Mesenchymal stem cell (in vitro differentiated cells and primary cell): ENCODE data around the gene IKZF1.

Source experiments
- DNase-seq: peaks from one replicate; pipeline ENCODE4 v3.0.0-alpha.2; 2013
- H2AFZ ChIP-seq: one replicate; pipeline ENCODE4 v1.6.1; 2013; ENCODE audit warnings: low read depth, mild to moderate bottlenecking, control low read depth, inconsistent platforms, low read length, moderate library complexity
- H2AK5ac ChIP-seq: 2 replicates; pipeline ENCODE4 v1.6.1; 2013; ENCODE audit warnings: low read length, moderate library complexity, mild to moderate bottlenecking, inconsistent platforms; ENCODE audit not compliant: severe bottlenecking
- H2BK120ac ChIP-seq: one replicate; pipeline ENCODE4 v1.6.1; 2013; ENCODE audit warnings: low read depth, mild to moderate bottlenecking, inconsistent platforms, low read length, moderate library complexity
- H2BK12ac ChIP-seq, 2 experiments: one replicate each; pipeline ENCODE4 v1.6.1; 2013; ENCODE audit warnings: inconsistent platforms in 2 of 2, low read length in 2 of 2, mild to moderate bottlenecking in 2 of 2, moderate library complexity in 2 of 2, control low read depth in 1 of 2
- H2BK15ac ChIP-seq: one replicate; pipeline ENCODE4 v1.6.1; 2013; ENCODE audit warnings: mild to moderate bottlenecking, low read depth, inconsistent platforms; ENCODE audit not compliant: poor library complexity, severe bottlenecking
- H2BK5ac ChIP-seq: 2 replicates; pipeline ENCODE4 v1.6.1; 2013; ENCODE audit warnings: low read depth, mild to moderate bottlenecking, low read length, control low read depth, inconsistent platforms; ENCODE audit not compliant: poor library complexity, severe bottlenecking
- H3K14ac ChIP-seq, 2 experiments: one replicate each; pipeline ENCODE4 v1.6.1; 2013; ENCODE audit warnings: inconsistent platforms in 2 of 2, low read length in 2 of 2, control low read depth in 1 of 2, mild to moderate bottlenecking in 1 of 2, moderate library complexity in 1 of 2
- H3K18ac ChIP-seq, 2 experiments: one replicate each; pipeline ENCODE4 v1.6.1; 2013; ENCODE audit warnings: inconsistent platforms in 2 of 2, low read length in 2 of 2, control low read depth in 1 of 2, low read depth in 1 of 2, mild to moderate bottlenecking in 1 of 2
- H3K23ac ChIP-seq, 2 experiments: one replicate each; pipeline ENCODE4 v1.6.1; 2013; ENCODE audit warnings: inconsistent platforms in 2 of 2, low read length in 2 of 2, mild to moderate bottlenecking in 2 of 2, moderate library complexity in 2 of 2, control low read depth in 1 of 2
- H3K27ac ChIP-seq: 2 replicates; pipeline ENCODE4 v1.5.1; 2013; ENCODE audit warnings: mild to moderate bottlenecking, moderate library complexity, low read length, control low read depth, inconsistent platforms; ENCODE audit not compliant: poor library complexity, severe bottlenecking
- H3K27me3 ChIP-seq, 2 experiments: 2 replicates each; pipeline versions ENCODE4 v1.6.1 to v1.7.0; 2013; ENCODE audit warnings: low read length in 2 of 2, mild to moderate bottlenecking in 2 of 2, moderate library complexity in 2 of 2, control low read depth in 1 of 2, inconsistent platforms in 1 of 2; ENCODE audit not compliant: control insufficient read depth in 1 of 2, insufficient read depth in 1 of 2
- H3K36me3 ChIP-seq, 2 experiments: 2 replicates each; pipeline versions ENCODE4 v1.6.1 to v1.7.0; 2013; ENCODE audit warnings: low read length in 2 of 2, control low read depth in 1 of 2, inconsistent platforms in 1 of 2, low read depth in 1 of 2, mild to moderate bottlenecking in 1 of 2; ENCODE audit not compliant: insufficient read depth in 2 of 2, control insufficient read depth in 1 of 2
- H3K4ac ChIP-seq, 2 experiments: one replicate each; pipeline ENCODE4 v1.6.1; 2013; ENCODE audit warnings: inconsistent platforms in 2 of 2, low read length in 2 of 2, mild to moderate bottlenecking in 2 of 2, moderate library complexity in 2 of 2, control low read depth in 1 of 2, low read depth in 1 of 2
- H3K4me1 ChIP-seq: 2 replicates; pipeline ENCODE4 v1.6.1; 2013; ENCODE audit warnings: low read depth, low read length, control low read depth; ENCODE audit not compliant: control insufficient read depth, insufficient read depth
- H3K4me2 ChIP-seq: 2 replicates; pipeline ENCODE4 v1.6.1; 2013; ENCODE audit warnings: low read length, mild to moderate bottlenecking, inconsistent platforms; ENCODE audit not compliant: poor library complexity, severe bottlenecking
- H3K4me3 ChIP-seq, 2 experiments: 2 replicates each; pipeline versions ENCODE4 v1.5.1 to v1.7.0; 2013; ENCODE audit warnings: low read length in 2 of 2, mild to moderate bottlenecking in 2 of 2, control low read depth in 1 of 2, low read depth in 1 of 2; ENCODE audit not compliant: insufficient read depth in 1 of 2
- H3K79me1 ChIP-seq: replicated peaks from 2 replicates; pipeline ENCODE4 v1.6.1; 2013; ENCODE audit warnings: mild to moderate bottlenecking, control low read depth, low read length, inconsistent platforms; ENCODE audit not compliant: poor library complexity, severe bottlenecking
- H3K9ac ChIP-seq: 2 replicates; pipeline ENCODE4 v1.7.0; 2013; ENCODE audit warnings: mild to moderate bottlenecking, low read length, moderate library complexity
- H3K9me3 ChIP-seq: 2 replicates; pipeline ENCODE4 v1.7.0; 2013; ENCODE audit warnings: mild to moderate bottlenecking, low read length; ENCODE audit not compliant: control insufficient read depth
- H4K8ac ChIP-seq: one replicate; pipeline ENCODE4 v1.6.1; 2013; ENCODE audit warnings: inconsistent platforms, mild to moderate bottlenecking, low read length, moderate library complexity
- H4K91ac ChIP-seq: one replicate; pipeline ENCODE4 v1.6.1; 2013; ENCODE audit warnings: mild to moderate bottlenecking, low read length, inconsistent platforms
- WGBS: methylation state at CpG from one replicate; pipeline ENCODE4 v1.1.7; 2013; ENCODE audit warnings: mixed read lengths; 5-methylcytosine and 5-hydroxymethylcytosine counted together

Gene IKZF1

DNA sequence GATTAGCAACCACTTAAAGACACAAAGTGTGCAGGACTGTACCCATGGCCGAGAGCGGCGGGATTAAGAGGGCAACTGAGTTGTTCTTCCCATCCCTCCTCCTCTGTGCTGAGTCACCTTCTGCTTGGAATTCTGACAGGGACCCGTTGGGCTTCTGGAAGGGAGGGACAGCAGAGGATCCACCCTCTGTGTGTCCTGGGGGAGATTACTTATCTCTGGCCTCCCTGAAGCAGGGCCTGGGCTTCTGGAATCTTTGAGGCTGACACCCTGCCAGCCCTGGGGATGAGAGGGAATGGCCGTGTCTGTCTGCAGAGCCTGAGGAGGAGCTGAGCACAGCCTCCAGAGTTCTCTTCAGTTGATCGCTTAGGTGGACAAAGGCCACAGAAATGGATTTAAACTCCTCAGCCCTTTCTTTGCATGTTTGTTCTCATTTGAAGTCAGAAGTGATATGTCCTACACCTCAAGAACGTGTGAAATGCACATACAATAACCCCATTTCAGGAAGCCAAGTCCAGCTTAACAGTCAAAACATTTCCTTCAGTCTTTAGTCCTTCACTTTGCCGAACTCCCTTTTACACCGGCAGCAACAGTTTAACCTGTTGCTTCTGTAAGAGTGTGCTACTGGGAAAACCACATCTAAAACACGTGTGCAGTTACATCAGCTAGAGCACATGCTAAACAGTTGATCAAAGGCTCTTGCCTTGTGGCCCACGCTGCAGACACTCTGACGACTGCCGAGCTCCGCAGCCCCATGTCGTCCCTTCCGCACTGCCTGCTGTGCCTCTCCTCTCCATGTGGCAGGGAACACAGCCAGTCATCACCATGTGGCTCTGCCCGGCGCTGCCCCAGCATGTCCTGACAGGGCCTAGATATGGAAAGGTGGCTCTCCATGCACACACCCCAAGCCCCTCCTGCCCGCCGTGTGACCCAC lies 55.7 kb downstream of the IKZF1 start:
- no peaks in the 10 kb centered on the region for H3K36me3 ChIP-seq
- no peak overlapping the region for H4K8ac ChIP-seq
- H3K9ac ChIP-seq: no peak overlapping the region
- no peak overlapping the region for H2AFZ ChIP-seq
- H3K79me1 ChIP-seq: no peaks in the 10 kb centered on the region
- H3K27me3 ChIP-seq: peaks cover 12 to 39% of the 10 kb centered on the region in 2 experiments
- 50% methylated on average over 20 of the region's 20 CpGs for WGBS
- H3K4me2 ChIP-seq: no peak overlapping the region
- H4K91ac ChIP-seq: no peak overlapping the region
- H2AK5ac ChIP-seq: no peak overlapping the region
- H2BK120ac ChIP-seq: no peak overlapping the region
- no peak overlapping the region for H3K27ac ChIP-seq
- no peak overlapping the region for H3K23ac ChIP-seq
- DNase-seq: peak; percentile 24
- no peak overlapping the region for H2BK15ac ChIP-seq
- no peaks in the 10 kb centered on the region for H3K9me3 ChIP-seq
- H3K14ac ChIP-seq: peak overlapping the region in 1 of 2 experiments; percentile 75
- H3K18ac ChIP-seq: no peak overlapping the region
- H3K4me1 ChIP-seq: peaks cover 3% of the 10 kb centered on the region
- peak overlapping the region in 1 of 2 experiments; percentile 15 for H3K4me3 ChIP-seq
- no peak overlapping the region for H2BK12ac ChIP-seq
- no peak overlapping the region for H2BK5ac ChIP-seq
- H3K4ac ChIP-seq: no peak overlapping the region

DNA sequence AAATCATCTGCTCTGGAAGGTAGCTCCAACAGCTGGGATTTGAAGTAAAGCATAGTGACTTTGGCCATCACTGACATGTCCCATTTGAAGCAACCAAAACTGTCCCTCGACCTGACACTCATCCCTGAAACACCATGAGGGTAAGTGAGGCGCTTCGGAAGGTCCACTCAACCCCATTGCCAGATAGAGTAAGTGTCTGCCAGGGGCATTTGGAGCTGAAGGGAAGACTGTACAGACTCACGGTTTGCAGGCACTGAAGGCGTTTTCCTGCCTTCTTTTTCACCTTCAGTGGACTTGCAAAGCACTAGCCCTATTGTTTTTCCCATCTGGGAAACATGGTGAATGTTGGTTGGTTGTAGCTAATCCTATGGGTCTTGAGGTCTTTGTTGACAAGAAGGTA lies 57.6 kb downstream of the IKZF1 start:
- H3K4me3 ChIP-seq: no peak overlapping the region
- H3K18ac ChIP-seq: no peak overlapping the region
- H3K9me3 ChIP-seq: no peaks in the 10 kb centered on the region
- H3K4me1 ChIP-seq: peaks cover 3% of the 10 kb centered on the region
- H4K8ac ChIP-seq: no peak overlapping the region
- H2BK5ac ChIP-seq: no peak overlapping the region
- H3K9ac ChIP-seq: no peak overlapping the region
- no peak overlapping the region for H3K4me2 ChIP-seq
- H3K23ac ChIP-seq: no peak overlapping the region
- H2BK15ac ChIP-seq: no peak overlapping the region
- no peak overlapping the region for H3K4ac ChIP-seq
- WGBS: 71% methylated on average over 5 of the region's 5 CpGs
- no peaks in the 10 kb centered on the region for H3K79me1 ChIP-seq
- H2BK120ac ChIP-seq: no peak overlapping the region
- peaks cover 9 to 32% of the 10 kb centered on the region in 2 experiments for H3K27me3 ChIP-seq
- H4K91ac ChIP-seq: no peak overlapping the region
- H3K27ac ChIP-seq: no peak overlapping the region
- H2BK12ac ChIP-seq: no peak overlapping the region
- no peak overlapping the region for H2AFZ ChIP-seq
- H3K14ac ChIP-seq: no peak overlapping the region
- no peak overlapping the region for H2AK5ac ChIP-seq
- no peak for DNase-seq
- no peaks in the 10 kb centered on the region for H3K36me3 ChIP-seq

DNA sequence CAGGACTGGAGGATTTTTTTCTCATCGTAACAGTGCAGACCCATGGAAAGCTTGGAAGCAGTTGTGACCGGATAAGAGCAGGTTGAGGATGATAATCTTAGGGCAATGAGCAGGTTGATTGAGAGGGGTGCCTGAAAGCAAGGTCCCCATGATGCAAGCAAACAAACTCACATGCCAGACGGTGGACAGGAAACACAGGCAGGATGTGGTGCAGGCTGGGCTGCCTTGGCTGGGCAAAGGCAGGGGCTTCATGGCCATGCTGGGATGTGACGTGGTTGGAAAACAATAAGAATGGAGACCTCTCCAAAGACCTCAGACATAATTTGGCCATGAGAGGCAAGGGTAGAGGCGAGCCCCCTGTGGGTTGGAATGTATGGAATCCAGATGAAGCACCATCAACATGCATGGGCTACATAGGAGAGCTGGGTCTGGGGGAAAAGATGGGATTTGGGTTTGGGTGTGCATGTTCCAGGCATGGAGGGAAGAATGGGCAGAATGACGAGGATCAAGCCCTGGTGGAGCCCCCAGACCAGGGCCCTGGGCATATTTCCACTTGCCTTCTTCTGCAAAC lies 58.3 kb downstream of the IKZF1 start:
- Histone ChIP-seq H3K18ac (no peak overlapping the region), H3K4me2 (no peak overlapping the region), H2AFZ (no peak overlapping the region), H3K23ac (no peak overlapping the region), H3K79me1 (no peaks in the 10 kb centered on the region), H4K91ac (no peak overlapping the region), H3K9me3 (peaks cover under 1% of the 10 kb centered on the region), H3K36me3 (no peaks in the 10 kb centered on the region), H4K8ac (no peak overlapping the region), H2AK5ac (no peak overlapping the region), H2BK5ac (no peak overlapping the region), H2BK12ac (no peak overlapping the region), H3K27ac (no peak overlapping the region), H2BK120ac (no peak overlapping the region), H3K9ac (no peak overlapping the region), H3K4me3 (no peak overlapping the region), H3K14ac (no peak overlapping the region), H3K4me1 (peaks cover 3% of the 10 kb centered on the region), H2BK15ac (no peak overlapping the region), H3K4ac (no peak overlapping the region), H3K27me3 (peaks cover 9 to 32% of the 10 kb centered on the region in 2 experiments)
- 77% methylated on average over 6 of the region's 6 CpGs for WGBS
- DNase-seq: no peak

DNA sequence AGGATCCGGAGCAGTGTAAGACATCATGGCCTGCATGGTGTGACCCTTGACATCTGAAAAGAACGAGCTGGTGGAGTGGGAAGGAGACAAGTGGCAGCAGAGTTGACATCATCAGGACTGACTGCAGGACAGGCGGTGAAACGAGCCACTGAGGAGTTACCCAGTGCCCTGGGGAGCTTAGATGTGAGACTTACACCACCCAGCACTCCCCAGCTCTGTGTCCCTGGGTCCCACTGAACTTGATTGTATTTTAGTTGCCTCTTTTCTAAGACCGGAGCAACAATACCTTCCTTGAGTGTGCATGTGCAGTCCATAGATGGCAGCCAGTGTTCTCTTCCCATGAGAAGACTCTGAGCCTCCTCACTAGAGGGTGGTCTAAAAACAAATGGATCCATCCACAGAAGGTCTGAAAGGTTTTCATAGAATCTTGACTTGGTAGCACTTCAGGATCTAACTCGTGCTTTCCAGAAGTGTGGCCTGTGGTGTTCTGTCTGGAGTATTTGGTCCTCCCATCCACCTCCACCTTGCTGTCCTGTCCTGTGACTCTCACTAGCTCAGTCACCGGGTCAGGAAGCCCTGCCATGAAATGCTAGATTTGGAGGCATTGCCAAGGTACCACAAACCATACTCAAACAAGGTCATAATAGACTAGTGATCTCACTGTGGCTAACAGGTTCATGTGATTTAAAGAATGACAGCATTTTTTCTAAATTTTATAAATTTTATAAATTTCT lies 59.0 kb downstream of the IKZF1 start:
- no peak overlapping the region for H3K4ac ChIP-seq

More for the DNA sequence above, 59.0 kb downstream of the IKZF1 start:
- DNase-seq: no peak
- Histone ChIP-seq H3K27me3 (peaks cover 5 to 25% of the 10 kb centered on the region in 2 experiments), H3K4me3 (no peak overlapping the region), H3K23ac (no peak overlapping the region), H2BK15ac (no peak overlapping the region), H2AFZ (no peak overlapping the region), H2AK5ac (no peak overlapping the region), H2BK120ac (no peak overlapping the region), H3K79me1 (no peaks in the 10 kb centered on the region), H3K9ac (no peak overlapping the region), H3K4me2 (no peak overlapping the region), H3K9me3 (peaks cover 5% of the 10 kb centered on the region), H4K8ac (no peak overlapping the region), H2BK12ac (no peak overlapping the region), H3K18ac (no peak overlapping the region), H2BK5ac (no peak overlapping the region), H3K27ac (no peak overlapping the region), H3K36me3 (no peaks in the 10 kb centered on the region), H3K14ac (no peak overlapping the region), H3K4me1 (peaks cover 3% of the 10 kb centered on the region), H4K91ac (no peak overlapping the region)
- 73% methylated on average over 7 of the region's 7 CpGs for WGBS
